ENCODE data around the gene HOATZ. TPM values are rescaled to one million over a fixed set of nuclear protein-coding genes. Genes with fewer than 3 reads are reported as not detected.

The HOATZ gene
- total and polyA plus RNA-seq, 12 donors: not detected

- 90 to 94% (median 92%) methylated on average over 1 of the region's 1 CpG for WGBS, 4 donors
- intact Hi-C loops (cut with DNase I): no loop called here
- TF ChIP-seq POLR2A (IDR thresholded peaks at IDR 0.05) (no peak), CTCF (IDR thresholded peaks at IDR 0.05) (no peak)
Measured at GRCh38 chr11:111472228-111472627, 42.4 kb upstream of the HOATZ start.

GRCh38 chr11:111474432-111474831 is 40.1 kb upstream of the HOATZ start:
- no peak for DNase-seq
- H3K36me3 ChIP-seq (replicated peaks in 1 of 2): no peaks in the 10 kb centered on the region
- no peak overlapping the region for H3K27ac ChIP-seq
- no peaks in the 10 kb centered on the region for H3K4me1 ChIP-seq (replicated peaks in 1 of 2)
- no peaks in the 10 kb centered on the region for H3K9me3 ChIP-seq (replicated peaks in 1 of 3)
- intact Hi-C loops (cut with DNase I): no loop called here
- H3K27me3 ChIP-seq: no peaks in the 10 kb centered on the region
- TF ChIP-seq CTCF (IDR thresholded peaks at IDR 0.05): no peak
- no peak for TF ChIP-seq POLR2A (IDR thresholded peaks at IDR 0.05)
- H3K4me3 ChIP-seq: no peak overlapping the region

More at GRCh38 chr11:111472228-111472627, 42.4 kb upstream of the HOATZ start:
- Histone ChIP-seq H3K4me3 (no peak overlapping the region), H3K4me1 (replicated peaks in 1 of 2) (no peaks in the 10 kb centered on the region), H3K27me3 (no peaks in the 10 kb centered on the region), H3K27ac (no peak overlapping the region), H3K36me3 (replicated peaks in 1 of 2) (no peaks in the 10 kb centered on the region), H3K9me3 (replicated peaks in 1 of 3) (no peaks in the 10 kb centered on the region)
- DNase-seq: no peak

- no peaks in the 10 kb centered on the region for H3K27me3 ChIP-seq
- TF ChIP-seq CTCF (IDR thresholded peaks at IDR 0.05) (no peak), POLR2A (IDR thresholded peaks at IDR 0.05) (no peak)
- DNase-seq: no peak
- H3K4me3 ChIP-seq: no peak overlapping the region
- H3K4me1 ChIP-seq (replicated peaks in 1 of 2): no peaks in the 10 kb centered on the region
- 37 to 38% (median 37%) methylated on average over 2 of the region's 2 CpGs for WGBS, 4 donors
- no peak overlapping the region for H3K27ac ChIP-seq
- intact Hi-C loops (cut with DNase I): no loop called here
- H3K36me3 ChIP-seq (replicated peaks in 1 of 2): no peaks in the 10 kb centered on the region
- no peaks in the 10 kb centered on the region for H3K9me3 ChIP-seq (replicated peaks in 1 of 3)
Measured at GRCh38 chr11:111476366-111476765, 38.2 kb upstream of the HOATZ start.

GRCh38 chr11:111476956-111477355 is 37.6 kb upstream of the HOATZ start:
- Histone ChIP-seq H3K36me3 (replicated peaks in 1 of 2) (no peaks in the 10 kb centered on the region), H3K27ac (no peak overlapping the region), H3K27me3 (no peaks in the 10 kb centered on the region), H3K4me1 (replicated peaks in 1 of 2) (no peaks in the 10 kb centered on the region), H3K9me3 (replicated peaks in 1 of 3) (no peaks in the 10 kb centered on the region), H3K4me3 (no peak overlapping the region)
- intact Hi-C loops (cut with DNase I): no loop called here
- TF ChIP-seq CTCF (IDR thresholded peaks at IDR 0.05): no peak
- DNase-seq: no peak
- 48 to 59% (median 50%) methylated on average over 3 of the region's 3 CpGs for WGBS, 4 donors

Measured in adrenal gland (tissue), 12 donors.